ENCODE results near the gene MPC1L. TPM values are rescaled to one million over a fixed set of nuclear protein-coding genes. Genes with fewer than 3 reads are reported as not detected.

The MPC1L gene
- total RNA-seq, 1 donor from 2014 or later, result not detected

DNA sequence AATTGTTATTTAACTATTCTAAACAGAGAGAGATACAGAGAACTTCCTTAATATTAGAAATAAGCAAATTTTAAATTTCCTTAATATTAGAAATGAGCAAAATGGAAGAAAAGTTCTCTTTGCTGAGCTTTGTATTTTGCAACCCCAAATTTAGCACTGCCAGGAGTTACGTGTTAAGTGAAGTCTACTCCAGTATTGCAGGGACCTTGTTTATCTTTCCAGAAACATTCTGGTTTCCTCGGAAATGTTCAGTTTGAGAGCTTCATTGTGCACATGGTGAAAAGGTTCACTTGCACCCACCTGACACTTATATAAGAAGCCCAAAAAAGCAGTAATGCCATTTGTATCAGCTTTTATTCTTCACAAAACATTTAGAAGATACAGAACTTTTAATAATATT, 30.3 kb downstream of the MPC1L start:
- H3K9me3 Mint-ChIP-seq, result no peaks in the 10 kb centered on the region
- no peaks in the 10 kb centered on the region for H3K36me3 Mint-ChIP-seq
- no peak for DNase-seq (ENCODE audit: extremely low spot score, unreplicated experiment)
- no peak overlapping the region for H3K4me3 Mint-ChIP-seq
- no peak overlapping the region for H3K27ac Mint-ChIP-seq
- TF ChIP-seq, protein P1, sequence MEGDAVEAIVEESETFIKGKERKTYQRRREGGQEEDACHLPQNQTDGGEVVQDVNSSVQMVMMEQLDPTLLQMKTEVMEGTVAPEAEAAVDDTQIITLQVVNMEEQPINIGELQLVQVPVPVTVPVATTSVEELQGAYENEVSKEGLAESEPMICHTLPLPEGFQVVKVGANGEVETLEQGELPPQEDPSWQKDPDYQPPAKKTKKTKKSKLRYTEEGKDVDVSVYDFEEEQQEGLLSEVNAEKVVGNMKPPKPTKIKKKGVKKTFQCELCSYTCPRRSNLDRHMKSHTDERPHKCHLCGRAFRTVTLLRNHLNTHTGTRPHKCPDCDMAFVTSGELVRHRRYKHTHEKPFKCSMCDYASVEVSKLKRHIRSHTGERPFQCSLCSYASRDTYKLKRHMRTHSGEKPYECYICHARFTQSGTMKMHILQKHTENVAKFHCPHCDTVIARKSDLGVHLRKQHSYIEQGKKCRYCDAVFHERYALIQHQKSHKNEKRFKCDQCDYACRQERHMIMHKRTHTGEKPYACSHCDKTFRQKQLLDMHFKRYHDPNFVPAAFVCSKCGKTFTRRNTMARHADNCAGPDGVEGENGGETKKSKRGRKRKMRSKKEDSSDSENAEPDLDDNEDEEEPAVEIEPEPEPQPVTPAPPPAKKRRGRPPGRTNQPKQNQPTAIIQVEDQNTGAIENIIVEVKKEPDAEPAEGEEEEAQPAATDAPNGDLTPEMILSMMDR (conservative IDR thresholded peaks at IDR 0.05), result no peak
- no peaks in the 10 kb centered on the region for H3K27me3 Mint-ChIP-seq
- H3K4me1 Mint-ChIP-seq (ENCODE audit: unreplicated experiment), result no peaks in the 10 kb centered on the region

DNA sequence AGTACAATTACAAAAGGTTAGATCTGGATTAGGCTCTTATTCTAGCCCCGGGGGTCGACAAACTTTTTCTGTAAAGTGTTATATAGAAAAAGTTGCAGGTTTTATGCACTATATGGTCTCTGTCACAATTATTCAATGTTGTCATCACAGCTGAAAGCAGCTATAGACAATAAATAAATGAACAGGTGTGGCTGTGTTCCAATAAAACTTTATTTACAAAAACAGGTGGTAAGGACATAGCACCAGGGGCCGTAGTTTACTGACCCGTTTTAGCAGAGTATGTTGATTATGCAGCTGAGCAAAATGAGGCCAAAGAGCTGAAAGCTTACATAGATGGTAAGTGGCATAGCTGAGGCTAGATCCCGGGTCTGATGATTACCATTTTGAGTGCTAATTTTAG, 37.2 kb downstream of the MPC1L start:
- no peaks in the 10 kb centered on the region for H3K9me3 Mint-ChIP-seq
- H3K4me1 Mint-ChIP-seq (ENCODE audit: unreplicated experiment), result no peaks in the 10 kb centered on the region
- H3K36me3 Mint-ChIP-seq, result peaks cover 3% of the 10 kb centered on the region
- no peaks in the 10 kb centered on the region for H3K27me3 Mint-ChIP-seq
- TF ChIP-seq, protein P1 (conservative IDR thresholded peaks at IDR 0.05), result no peak
- no peak for DNase-seq (ENCODE audit: extremely low spot score, unreplicated experiment)
- no peak overlapping the region for H3K4me3 Mint-ChIP-seq
- H3K27ac Mint-ChIP-seq, result no peak overlapping the region

DNA sequence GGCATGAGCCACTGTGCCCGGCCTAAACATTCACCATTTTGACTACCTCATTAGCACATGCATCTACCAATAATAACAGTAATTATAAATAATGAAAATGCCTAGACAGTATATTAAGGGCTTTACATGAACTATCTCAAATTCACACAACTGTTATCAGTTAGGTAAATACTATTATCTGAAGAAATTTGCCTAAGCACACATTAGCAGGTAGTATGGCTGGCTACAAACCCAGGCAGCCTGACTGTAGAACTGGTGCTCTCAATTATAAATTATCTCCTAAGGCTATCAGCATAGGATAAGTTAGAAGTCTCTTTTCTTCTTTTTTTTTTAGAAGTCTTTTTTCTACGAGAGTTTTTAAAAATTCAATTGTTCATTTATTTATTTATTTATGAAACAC, 38.3 kb downstream of the MPC1L start:
- Mint-ChIP-seq H3K4me1 (ENCODE audit: unreplicated experiment) (no peaks in the 10 kb centered on the region), H3K27me3 (no peaks in the 10 kb centered on the region), H3K27ac (no peak overlapping the region), H3K4me3 (no peak overlapping the region), H3K9me3 (no peaks in the 10 kb centered on the region), H3K36me3 (peaks cover 3% of the 10 kb centered on the region)
- no peak for DNase-seq (ENCODE audit: extremely low spot score, unreplicated experiment)
- TF ChIP-seq, protein P1 (conservative IDR thresholded peaks at IDR 0.05), result no peak

DNA sequence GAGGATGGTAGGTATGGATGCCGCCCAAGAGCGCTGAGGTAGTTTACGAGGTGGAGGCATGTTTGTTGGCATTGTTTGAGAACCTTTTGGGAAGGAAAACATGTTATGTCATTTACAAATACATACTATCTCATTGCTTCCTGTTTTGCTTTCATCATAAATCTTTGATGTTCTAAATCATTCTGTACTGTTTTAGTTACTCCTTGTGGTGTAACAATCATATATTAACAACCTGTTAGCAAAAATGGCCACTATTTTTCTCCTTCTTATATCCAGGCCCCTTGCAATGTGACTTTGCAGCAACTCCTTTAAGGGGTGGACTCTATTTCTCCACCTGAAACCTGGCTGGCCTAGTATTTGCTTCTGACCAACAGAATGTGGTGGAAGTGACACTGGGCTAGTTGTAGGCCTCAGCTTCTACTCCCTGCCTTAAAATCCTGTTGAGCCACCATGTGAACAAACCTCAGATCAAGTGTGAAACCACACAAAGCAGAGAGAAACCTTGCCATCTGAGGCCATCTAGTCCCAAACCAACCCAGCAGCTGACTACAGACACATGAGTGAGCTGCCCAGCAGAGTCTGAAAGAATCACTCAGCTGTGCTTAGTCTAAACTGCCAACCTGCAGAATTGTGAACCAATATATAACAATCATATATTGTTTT, 40.0 kb downstream of the MPC1L start:
- H3K36me3 Mint-ChIP-seq, result peaks cover 13% of the 10 kb centered on the region
- TF ChIP-seq, protein P1 (conservative IDR thresholded peaks at IDR 0.05), result no peak
- no peaks in the 10 kb centered on the region for H3K9me3 Mint-ChIP-seq

DNA sequence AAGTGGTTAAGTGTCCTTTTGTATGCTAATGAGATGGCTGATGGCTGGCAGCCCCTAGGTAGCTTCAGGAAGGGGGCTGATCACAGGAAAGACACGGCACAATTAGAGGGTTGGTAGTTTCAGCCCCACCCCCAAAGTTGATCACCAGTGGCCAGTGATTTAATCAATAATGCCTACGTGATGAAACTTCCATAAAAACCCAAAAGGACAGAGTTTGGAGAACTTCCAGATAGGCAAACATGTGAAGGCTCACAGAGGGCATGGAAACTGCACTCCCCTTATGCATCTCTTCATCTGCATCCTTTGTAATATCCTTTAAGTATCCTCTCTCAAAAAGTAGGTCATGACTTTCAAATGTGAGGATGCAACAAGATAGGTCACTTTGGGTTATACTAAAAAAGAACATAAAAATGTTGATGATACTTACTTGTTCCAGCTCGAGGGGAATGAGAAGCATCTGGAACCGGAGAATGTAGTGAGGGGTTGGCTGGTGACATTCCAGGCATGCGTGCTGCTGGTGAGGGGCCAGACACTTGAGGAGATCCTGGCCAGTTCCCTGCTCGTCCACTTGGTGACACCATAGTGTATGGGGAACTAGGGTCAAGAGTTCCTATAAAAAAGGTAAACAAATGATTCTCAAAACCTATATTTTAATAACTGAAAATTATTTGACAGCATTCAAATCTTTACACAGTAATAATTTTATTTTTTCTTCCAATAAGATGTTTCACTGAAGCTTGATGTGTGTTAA, 40.8 kb downstream of the MPC1L start:
- H3K4me3 Mint-ChIP-seq, result no peak overlapping the region
- no peaks in the 10 kb centered on the region for H3K27me3 Mint-ChIP-seq
- H3K27ac Mint-ChIP-seq, result no peak overlapping the region
- TF ChIP-seq, protein P1 (conservative IDR thresholded peaks at IDR 0.05), result peak; percentile 58
- no peaks in the 10 kb centered on the region for H3K9me3 Mint-ChIP-seq
- H3K4me1 Mint-ChIP-seq (ENCODE audit: unreplicated experiment), result no peaks in the 10 kb centered on the region
- DNase-seq (ENCODE audit: extremely low spot score, unreplicated experiment), result no peak
- peaks cover 13% of the 10 kb centered on the region for H3K36me3 Mint-ChIP-seq

More for the DNA sequence above, 40.0 kb downstream of the MPC1L start:
- no peak for DNase-seq (ENCODE audit: extremely low spot score, unreplicated experiment)
- no peak overlapping the region for H3K27ac Mint-ChIP-seq
- no peaks in the 10 kb centered on the region for H3K4me1 Mint-ChIP-seq (ENCODE audit: unreplicated experiment)
- H3K27me3 Mint-ChIP-seq, result no peaks in the 10 kb centered on the region
- no peak overlapping the region for H3K4me3 Mint-ChIP-seq
